HCT116 (cell line): ENCODE data around the gene SMIM10L2A. TPM values are rescaled to one million over a fixed set of nuclear protein-coding genes. Genes with fewer than 3 reads are reported as not detected.

ENCODE experiments used
- ATAC-seq: fragments of 200-7000 bp; cut with Tn5 transposase; 2 replicates; pipeline ENCODE4 v1.9.1; 2020; ENCODE audit warnings: mild to moderate bottlenecking, moderate library complexity
- BruUV-seq: library from RNA; stranded (reverse); fragments of 400-500 nt; replicated peaks from 2 replicates; lab custom pipeline; 2021; lab: Mats Ljungman, UMichigan
- CTCF ChIA-PET: fragments of 300-600 bp; sonication (Branson Sonifier 250); formaldehyde crosslinking; loops from one replicate; lab custom pipeline; 2021; ENCODE audit warnings: antibody characterized with exemption; lab: Charles Lee
- POLR2A ChIA-PET: fragments of 300-600, 350-600 bp; sonication (Branson Sonifier 250); formaldehyde crosslinking; loops from one replicate; lab custom pipeline; 2021; ENCODE audit warnings: antibody characterized with exemption; lab: Charles Lee
- RAD21 ChIA-PET, 2 experiments: fragments of 300-600 bp; sonication (Branson Sonifier 250); formaldehyde crosslinking; loops; one replicate each; lab custom pipeline; 2023; ENCODE audit warnings: low total read pairs in 2 of 2; ENCODE audit not compliant: uncharacterized antibody in 2 of 2, unreplicated experiment in 2 of 2, low non-redundant PET in 1 of 2; lab: Charles Lee
- DNase-seq: peaks from one replicate; pipeline ENCODE4 v3.0.0-alpha.2; 2010; ENCODE audit warnings: low read depth, low spot score
- H2AFZ ChIP-seq: fragments of 200-600 bp; shearing (Covaris generic), sonication (generic); 2 replicates; pipeline ENCODE4 v1.6.1; 2017; ENCODE audit warnings: low read depth, mixed run types, mixed read lengths, antibody characterized with exemption, low read length; ENCODE audit not compliant: poor library complexity, severe bottlenecking
- H3K27ac ChIP-seq: 2 replicates; pipeline ENCODE4 v1.5.1; 2012; ENCODE audit warnings: low read depth, low read length
- H3K27me3 ChIP-seq: fragments of 200-600 bp; sonication (generic); 2 replicates; pipeline ENCODE4 v1.6.1; 2016; ENCODE audit warnings: mixed run types, low read length, mixed read lengths; ENCODE audit not compliant: insufficient read depth
- H3K36me3 ChIP-seq, 2 experiments: fragments of 200-500 bp in 1 of 2; fragments of 200-600 bp in 1 of 2; sonication (Bioruptor generic) in 1 of 2; sonication (generic) in 1 of 2; 2 replicates each; pipeline versions ENCODE4 v1.5.1 to v1.6.1; 2014 to 2016; ENCODE audit warnings: low read length in 2 of 2, inconsistent platforms in 1 of 2, mixed read lengths in 1 of 2, mixed run types in 1 of 2; ENCODE audit not compliant: insufficient read depth in 2 of 2, control insufficient read depth in 1 of 2
- H3K4me1 ChIP-seq, 2 experiments: fragments of 200-600 bp in 1 of 2; sonication (generic) in 1 of 2; 2 replicates each; pipeline versions ENCODE4 v1.5.1 to v1.6.1; 2012 to 2017; ENCODE audit warnings: low read length in 2 of 2, inconsistent platforms in 1 of 2, mild to moderate bottlenecking in 1 of 2, mixed read lengths in 1 of 2, mixed run types in 1 of 2, moderate library complexity in 1 of 2; ENCODE audit not compliant: insufficient read depth in 2 of 2, control insufficient read depth in 1 of 2
- H3K4me2 ChIP-seq: fragments of 200-600 bp; sonication (generic); 2 replicates; pipeline ENCODE4 v1.6.1; 2017; ENCODE audit warnings: mixed run types, low read length, mixed read lengths
- H3K4me3 ChIP-seq, 2 experiments: fragments of 200-600 bp in 1 of 2; sonication (generic) in 1 of 2; replicated peaks in 1 of 2; 2 replicates each; pipeline ENCODE4 v1.5.1; 2011 to 2016; ENCODE audit warnings: low read length in 2 of 2, control low read depth in 1 of 2, low read depth in 1 of 2, mild to moderate bottlenecking in 1 of 2, mixed read lengths in 1 of 2, mixed run types in 1 of 2
- H3K79me2 ChIP-seq: fragments of 200-600 bp; sonication (generic); 2 replicates; pipeline ENCODE4 v1.6.1; 2017; ENCODE audit warnings: mild to moderate bottlenecking, mixed run types, low read length, moderate library complexity, mixed read lengths; ENCODE audit not compliant: insufficient read depth
- H3K9ac ChIP-seq: fragments of 200-600 bp; sonication (generic); 2 replicates; pipeline ENCODE4 v1.6.1; 2016; ENCODE audit warnings: low read length, mixed read lengths
- H3K9me2 ChIP-seq: fragments of 200-600 bp; sonication (generic), shearing (Covaris generic); 2 replicates; pipeline ENCODE4 v1.6.1; 2017; ENCODE audit warnings: mixed run types, mild to moderate bottlenecking, moderate library complexity; ENCODE audit not compliant: insufficient read depth
- H3K9me3 ChIP-seq, 2 experiments: fragments of 200-500 bp in 1 of 2; fragments of 200-600 bp in 1 of 2; sonication (Bioruptor generic) in 1 of 2; sonication (generic) in 1 of 2; 2 replicates each; pipeline ENCODE4 v1.6.1; 2014 to 2017; ENCODE audit warnings: low read length in 2 of 2, mixed read lengths in 2 of 2, inconsistent platforms in 1 of 2, low read depth in 1 of 2, mild to moderate bottlenecking in 1 of 2, mixed run types in 1 of 2, moderate library complexity in 1 of 2; ENCODE audit not compliant: control insufficient read depth in 1 of 2, insufficient read depth in 1 of 2
- H4K20me1 ChIP-seq: fragments of 200-600 bp; sonication (generic), shearing (Covaris generic); 2 replicates; pipeline ENCODE4 v1.6.1; 2017; ENCODE audit warnings: mixed run types, mild to moderate bottlenecking, moderate library complexity; ENCODE audit not compliant: insufficient read depth
- POLR2A ChIP-seq: IDR thresholded peaks from 2 replicates; pipeline ENCODE4 v1.7.0; 2011; ENCODE audit warnings: borderline replicate concordance; ENCODE audit not compliant: insufficient read depth, insufficient read length; ENCODE audit errors: extremely low read depth
- SP1 ChIP-seq: IDR thresholded peaks from 2 replicates; pipeline ENCODE4 v1.6.1; 2012; ENCODE audit warnings: low read depth
- TCF7L2 ChIP-seq: IDR thresholded peaks from 2 replicates; pipeline ENCODE4 v1.7.0; 2011; ENCODE audit warnings: borderline replicate concordance, inconsistent platforms; ENCODE audit not compliant: insufficient read depth, insufficient read length; ENCODE audit errors: extremely low read depth
- intact Hi-C: fragments of 100-400 bp; cut with micrococcal nuclease; formaldehyde crosslinking; loops from 2 replicates; pipeline ENCODE4 v1.10.0; 2022
- total RNA-seq: library from RNA; stranded (reverse); gene quantifications from one replicate; pipeline ENCODE4 v1.2.1, GENCODE V29; 2021; ENCODE audit not compliant: unreplicated experiment
- TF ChIP-seq, protein P1 (sequence below), 3 experiments: fragments of 200-600 bp in 1 of 3; sonication (generic) in 1 of 3; IDR thresholded peaks in 2 of 3; conservative IDR thresholded peaks in 1 of 3; 2 replicates each; pipeline ENCODE4 v1.5.1; 2012 to 2017; ENCODE audit warnings: low read depth in 2 of 3, low read length in 2 of 3, antibody characterized with exemption in 1 of 3, borderline replicate concordance in 1 of 3, control low read depth in 1 of 3, mild to moderate bottlenecking in 1 of 3, mixed read lengths in 1 of 3, mixed run types in 1 of 3, moderate library complexity in 1 of 3; ENCODE audit not compliant: insufficient read depth in 1 of 3
- TF ChIP-seq, protein P2 (sequence below): IDR thresholded peaks from 2 replicates; pipeline ENCODE4 v1.6.1; 2011; ENCODE audit warnings: mild to moderate bottlenecking, low read length, moderate library complexity; ENCODE audit not compliant: insufficient replicate concordance; ENCODE audit errors: extremely low read depth

SMIM10L2A gene
- total RNA-seq, 1 experiment from 2014 or later, result 1.5 TPM

DNA sequence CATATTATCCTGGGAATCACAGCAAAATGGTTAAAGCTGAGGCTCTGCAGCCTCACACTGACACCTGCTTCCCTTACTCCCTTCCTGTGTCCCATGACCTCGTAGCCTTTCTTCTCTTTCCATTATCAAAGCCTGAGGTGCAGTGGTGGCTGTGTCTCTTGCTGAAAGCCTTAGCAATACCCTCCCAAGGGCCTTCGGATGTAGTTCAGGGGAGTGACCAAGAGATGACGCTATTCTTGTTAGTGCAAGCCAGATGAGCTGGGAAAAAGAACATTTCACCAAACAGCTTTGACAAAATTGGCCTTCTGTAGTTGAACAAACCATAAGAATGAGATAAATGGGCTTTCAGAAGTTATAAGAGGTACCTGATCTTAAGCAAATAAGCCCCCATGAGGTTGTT, 31.6 kb downstream of the SMIM10L2A start:
- ATAC-seq (no peak), DNase-seq (no peak)
- Histone ChIP-seq H3K79me2 (no peaks in the 10 kb centered on the region), H4K20me1 (no peaks in the 10 kb centered on the region), H2AFZ (no peak overlapping the region), H3K27me3 (no peaks in the 10 kb centered on the region), H3K4me3 (no peak overlapping the region), H3K9me2 (no peaks in the 10 kb centered on the region), H3K36me3 (no peaks in the 10 kb centered on the region), H3K9me3 (no peaks in the 10 kb centered on the region), H3K4me1 (no peaks in the 10 kb centered on the region), H3K9ac (no peak overlapping the region), H3K27ac (no peak overlapping the region), H3K4me2 (no peak overlapping the region)
- POLR2A ChIA-PET, result no interaction called here
- intact Hi-C loops, result no loop called here
- CTCF ChIA-PET, result interaction anchor here (1.4 kb wide), 1 partner anchor 11 kb away, joined by 4 read pairs; no protein-coding TSS in a partner anchor
- TF ChIP-seq, protein P1, sequence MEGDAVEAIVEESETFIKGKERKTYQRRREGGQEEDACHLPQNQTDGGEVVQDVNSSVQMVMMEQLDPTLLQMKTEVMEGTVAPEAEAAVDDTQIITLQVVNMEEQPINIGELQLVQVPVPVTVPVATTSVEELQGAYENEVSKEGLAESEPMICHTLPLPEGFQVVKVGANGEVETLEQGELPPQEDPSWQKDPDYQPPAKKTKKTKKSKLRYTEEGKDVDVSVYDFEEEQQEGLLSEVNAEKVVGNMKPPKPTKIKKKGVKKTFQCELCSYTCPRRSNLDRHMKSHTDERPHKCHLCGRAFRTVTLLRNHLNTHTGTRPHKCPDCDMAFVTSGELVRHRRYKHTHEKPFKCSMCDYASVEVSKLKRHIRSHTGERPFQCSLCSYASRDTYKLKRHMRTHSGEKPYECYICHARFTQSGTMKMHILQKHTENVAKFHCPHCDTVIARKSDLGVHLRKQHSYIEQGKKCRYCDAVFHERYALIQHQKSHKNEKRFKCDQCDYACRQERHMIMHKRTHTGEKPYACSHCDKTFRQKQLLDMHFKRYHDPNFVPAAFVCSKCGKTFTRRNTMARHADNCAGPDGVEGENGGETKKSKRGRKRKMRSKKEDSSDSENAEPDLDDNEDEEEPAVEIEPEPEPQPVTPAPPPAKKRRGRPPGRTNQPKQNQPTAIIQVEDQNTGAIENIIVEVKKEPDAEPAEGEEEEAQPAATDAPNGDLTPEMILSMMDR (IDR thresholded peaks at IDR 0.05 in 2 of 3, conservative IDR thresholded peaks at IDR 0.05 in 1 of 3; ENCODE audit: borderline replicate concordance in 1 of 3, insufficient read depth in 1 of 3, low read depth in 2 of 3, low read length in 2 of 3), result peak in 2 of 3 experiments; percentile 13 to 31; a peak in 2 of 6 replicates
- TF ChIP-seq, protein P2, sequence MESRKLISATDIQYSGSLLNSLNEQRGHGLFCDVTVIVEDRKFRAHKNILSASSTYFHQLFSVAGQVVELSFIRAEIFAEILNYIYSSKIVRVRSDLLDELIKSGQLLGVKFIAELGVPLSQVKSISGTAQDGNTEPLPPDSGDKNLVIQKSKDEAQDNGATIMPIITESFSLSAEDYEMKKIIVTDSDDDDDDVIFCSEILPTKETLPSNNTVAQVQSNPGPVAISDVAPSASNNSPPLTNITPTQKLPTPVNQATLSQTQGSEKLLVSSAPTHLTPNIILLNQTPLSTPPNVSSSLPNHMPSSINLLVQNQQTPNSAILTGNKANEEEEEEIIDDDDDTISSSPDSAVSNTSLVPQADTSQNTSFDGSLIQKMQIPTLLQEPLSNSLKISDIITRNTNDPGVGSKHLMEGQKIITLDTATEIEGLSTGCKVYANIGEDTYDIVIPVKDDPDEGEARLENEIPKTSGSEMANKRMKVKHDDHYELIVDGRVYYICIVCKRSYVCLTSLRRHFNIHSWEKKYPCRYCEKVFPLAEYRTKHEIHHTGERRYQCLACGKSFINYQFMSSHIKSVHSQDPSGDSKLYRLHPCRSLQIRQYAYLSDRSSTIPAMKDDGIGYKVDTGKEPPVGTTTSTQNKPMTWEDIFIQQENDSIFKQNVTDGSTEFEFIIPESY, result no peak
- TF ChIP-seq POLR2A (no peak), TCF7L2 (no peak), SP1 (no peak)
- RAD21 ChIA-PET, result no interaction called here
- no TSS peak for BruUV-seq
